Uterus (tissue), 4 donors: ENCODE measurements around the gene CRADD. TPM values are rescaled to one million over a fixed set of nuclear protein-coding genes. Genes with fewer than 3 reads are reported as not detected.
A peak's percentile ranks its signal among the peaks of the same experiment; 100 is the strongest.

Source experiments
- DNase-seq, 2 donors: peaks; one replicate each; pipeline ENCODE4 v3.0.0-alpha.2; 2019 to 2020
- H3K27ac ChIP-seq, 2 donors: fragments of 200-600 bp; sonication (generic); 1 replicate in 1 of 2; 2 replicates in 1 of 2; pipeline ENCODE4 v1.5.1; 2016 to 2018
- H3K27me3 ChIP-seq, 2 donors: fragments of 200-600 bp; sonication (generic); one replicate each; pipeline ENCODE4 v1.5.1; 2018 to 2019; ENCODE audit warnings: control low read depth in 1 of 2
- H3K36me3 ChIP-seq, 2 donors: fragments of 200-600 bp; sonication (generic); one replicate each; pipeline ENCODE4 v1.5.1; 2019; ENCODE audit warnings: control low read depth in 1 of 2
- H3K4me1 ChIP-seq, 2 donors: fragments of 200-600 bp; sonication (generic); one replicate each; pipeline ENCODE4 v1.5.1; 2018 to 2019; ENCODE audit warnings: control low read depth in 1 of 2
- H3K4me3 ChIP-seq, 2 donors: fragments of 200-600 bp; sonication (generic); 1 replicate in 1 of 2; 2 replicates in 1 of 2; pipeline ENCODE4 v1.5.1; 2018 to 2019; ENCODE audit warnings: mild to moderate bottlenecking in 1 of 2
- H3K9me3 ChIP-seq, 2 donors: fragments of 200-600 bp; sonication (generic); one replicate each; pipeline ENCODE4 v1.5.1; 2019; ENCODE audit warnings: control low read depth in 1 of 2
- POLR2A ChIP-seq, 2 donors: fragments of 450-650 bp; IDR thresholded peaks; one replicate each; pipeline ENCODE4 v1.6.1; 2016; ENCODE audit warnings: antibody characterized with exemption in 2 of 2, mild to moderate bottlenecking in 1 of 2, moderate library complexity in 1 of 2
- intact Hi-C: fragments of 100-400 bp; cut with DNase I; formaldehyde crosslinking; loops from one replicate; pipeline ENCODE4 v1.15.1; 2023; ENCODE audit warnings: low total_unique reads
- total RNA-seq, 4 donors: library from RNA; depleted of rRNA in 3 of 4; stranded (reverse); fragments of >200 nt in 3 of 4; gene quantifications; one replicate each; pipeline versions ENCODE4 v1.1.0 to v1.2.4, GENCODE V29; 2014 to 2023
- TF ChIP-seq, protein P1 (sequence below), 4 experiments: fragments of 200-600 bp in 2 of 4; fragments of 450-650 bp in 2 of 4; sonication (generic) in 2 of 4; IDR thresholded peaks; one replicate each; pipeline ENCODE4 v1.5.1; 2016 to 2019; ENCODE audit warnings: antibody characterized with exemption in 4 of 4, mild to moderate bottlenecking in 2 of 4, moderate library complexity in 1 of 4
- donor health status: DM: yes; HTN: yes; CAD: no.

CRADD gene
- total RNA-seq, 4 donors from 2014 or later: 26.4 to 105 (median 49.2) TPM

DNA sequence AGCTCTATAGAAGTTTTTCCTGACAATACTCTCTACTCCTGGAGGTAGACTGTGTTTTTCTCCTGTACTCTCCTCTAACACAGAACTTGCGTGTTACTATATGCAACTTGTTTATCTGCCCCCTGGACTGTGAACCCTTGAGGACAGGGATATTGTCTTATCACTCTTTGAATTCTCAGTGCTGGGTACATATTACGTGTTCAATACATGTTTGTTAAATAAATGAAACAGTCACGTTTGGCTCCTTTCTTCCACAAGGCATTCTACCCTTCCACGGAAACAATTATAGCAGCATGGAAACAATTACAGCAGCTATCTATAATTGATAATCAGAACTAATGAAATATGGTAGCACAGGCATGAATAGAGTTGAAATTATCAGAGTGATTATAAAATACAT lies 50.7 kb downstream of the CRADD start:
- Histone ChIP-seq H3K9me3 (no peaks in the 10 kb centered on the region), H3K4me3 (no peak overlapping the region)

DNA sequence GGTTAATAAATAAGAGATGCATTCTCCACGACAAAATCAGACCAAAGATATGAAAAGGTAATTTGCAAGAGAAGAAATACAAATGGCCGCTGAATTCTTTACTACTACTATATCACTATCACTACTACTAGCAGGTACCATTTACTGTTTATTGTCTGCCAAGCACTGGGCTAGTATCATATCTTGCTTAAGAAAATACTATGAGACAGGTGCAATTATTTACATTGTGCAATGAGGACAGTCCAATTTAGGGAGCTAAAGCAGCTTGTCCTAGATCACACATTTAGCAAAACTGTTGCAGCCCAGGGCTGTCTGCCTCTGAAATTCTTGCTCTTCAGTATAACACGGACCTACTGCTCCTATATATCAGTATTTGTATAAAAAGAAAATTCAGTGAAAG lies 52.8 kb downstream of the CRADD start:
- Histone ChIP-seq H3K4me3 (no peak overlapping the region), H3K27me3 (no peaks in the 10 kb centered on the region), H3K36me3 (no peaks in the 10 kb centered on the region), H3K9me3 (no peaks in the 10 kb centered on the region), H3K27ac (no peak overlapping the region), H3K4me1 (peaks cover 0 to 6% of the 10 kb centered on the region in 2 donors)
- no peak for DNase-seq
- TF ChIP-seq, protein P1, sequence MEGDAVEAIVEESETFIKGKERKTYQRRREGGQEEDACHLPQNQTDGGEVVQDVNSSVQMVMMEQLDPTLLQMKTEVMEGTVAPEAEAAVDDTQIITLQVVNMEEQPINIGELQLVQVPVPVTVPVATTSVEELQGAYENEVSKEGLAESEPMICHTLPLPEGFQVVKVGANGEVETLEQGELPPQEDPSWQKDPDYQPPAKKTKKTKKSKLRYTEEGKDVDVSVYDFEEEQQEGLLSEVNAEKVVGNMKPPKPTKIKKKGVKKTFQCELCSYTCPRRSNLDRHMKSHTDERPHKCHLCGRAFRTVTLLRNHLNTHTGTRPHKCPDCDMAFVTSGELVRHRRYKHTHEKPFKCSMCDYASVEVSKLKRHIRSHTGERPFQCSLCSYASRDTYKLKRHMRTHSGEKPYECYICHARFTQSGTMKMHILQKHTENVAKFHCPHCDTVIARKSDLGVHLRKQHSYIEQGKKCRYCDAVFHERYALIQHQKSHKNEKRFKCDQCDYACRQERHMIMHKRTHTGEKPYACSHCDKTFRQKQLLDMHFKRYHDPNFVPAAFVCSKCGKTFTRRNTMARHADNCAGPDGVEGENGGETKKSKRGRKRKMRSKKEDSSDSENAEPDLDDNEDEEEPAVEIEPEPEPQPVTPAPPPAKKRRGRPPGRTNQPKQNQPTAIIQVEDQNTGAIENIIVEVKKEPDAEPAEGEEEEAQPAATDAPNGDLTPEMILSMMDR (IDR thresholded peaks at IDR 0.05): no peak
- no peak for TF ChIP-seq POLR2A (IDR thresholded peaks at IDR 0.05)
- intact Hi-C loops: no loop called here

More for the DNA sequence above, 50.7 kb downstream of the CRADD start:
- Histone ChIP-seq H3K36me3 (no peaks in the 10 kb centered on the region), H3K27ac (peak overlapping the region; percentile 84 to 90), H3K27me3 (no peaks in the 10 kb centered on the region), H3K4me1 (peaks cover 0 to 6% of the 10 kb centered on the region in 2 donors)
- intact Hi-C loops: no loop called here
- TF ChIP-seq, protein P1 (IDR thresholded peaks at IDR 0.05): no peak
- no peak for TF ChIP-seq POLR2A (IDR thresholded peaks at IDR 0.05)
- no peak for DNase-seq

DNA sequence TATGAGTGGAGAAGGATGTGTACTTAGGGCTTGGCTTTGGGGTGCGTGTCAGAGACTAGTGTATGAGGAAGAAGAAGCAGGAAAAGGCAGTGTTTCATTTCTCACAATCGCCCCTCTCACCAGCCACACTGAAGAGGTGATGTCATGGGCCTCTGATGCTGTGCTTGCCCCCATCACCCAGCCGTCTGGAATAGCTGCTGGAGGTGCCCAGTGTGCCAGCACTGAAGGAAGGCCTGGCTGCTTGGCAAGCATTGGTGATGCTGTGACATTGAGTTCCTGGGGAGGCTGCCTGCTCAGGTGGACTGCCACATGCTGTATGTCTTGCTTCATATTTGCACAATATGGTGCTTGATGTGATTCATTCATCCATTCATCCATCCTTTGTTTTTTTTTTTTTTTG lies 56.2 kb downstream of the CRADD start:
- DNase-seq: no peak
- no peak for TF ChIP-seq POLR2A (IDR thresholded peaks at IDR 0.05)
- TF ChIP-seq, protein P1 (IDR thresholded peaks at IDR 0.05): no peak
- H3K36me3 ChIP-seq: no peaks in the 10 kb centered on the region
- H3K4me3 ChIP-seq: no peak overlapping the region
- intact Hi-C loops: no loop called here
- H3K9me3 ChIP-seq: no peaks in the 10 kb centered on the region
- no peak overlapping the region for H3K27ac ChIP-seq
- H3K27me3 ChIP-seq: no peaks in the 10 kb centered on the region
- H3K4me1 ChIP-seq: peaks cover 0 to 3% of the 10 kb centered on the region in 2 donors

DNA sequence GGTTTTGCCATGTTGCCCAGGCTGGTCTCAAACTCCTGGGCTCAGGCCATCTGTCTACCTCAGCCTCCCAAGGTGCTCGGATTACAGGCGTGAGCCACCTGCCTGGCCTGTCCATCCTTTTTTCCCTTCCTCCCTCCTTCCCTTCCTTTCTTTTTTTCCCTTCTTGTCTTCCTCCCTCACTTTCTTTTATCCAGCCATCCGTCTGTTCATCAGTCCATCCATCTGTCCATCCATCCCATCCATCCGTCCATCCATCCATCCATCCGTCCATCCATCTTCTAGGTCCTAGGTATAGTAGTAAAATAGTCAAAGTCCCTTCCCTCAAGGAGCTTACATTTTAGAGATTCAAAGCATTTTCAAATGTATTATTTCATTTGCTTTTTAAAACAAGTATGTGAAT lies 56.8 kb downstream of the CRADD start:
- Histone ChIP-seq H3K27me3 (no peaks in the 10 kb centered on the region), H3K4me1 (peaks cover 0 to 3% of the 10 kb centered on the region in 2 donors), H3K9me3 (no peaks in the 10 kb centered on the region), H3K36me3 (no peaks in the 10 kb centered on the region), H3K4me3 (no peak overlapping the region), H3K27ac (no peak overlapping the region)
- intact Hi-C loops: no loop called here
- TF ChIP-seq POLR2A (IDR thresholded peaks at IDR 0.05): no peak
- TF ChIP-seq, protein P1 (IDR thresholded peaks at IDR 0.05): no peak
- no peak for DNase-seq

DNA sequence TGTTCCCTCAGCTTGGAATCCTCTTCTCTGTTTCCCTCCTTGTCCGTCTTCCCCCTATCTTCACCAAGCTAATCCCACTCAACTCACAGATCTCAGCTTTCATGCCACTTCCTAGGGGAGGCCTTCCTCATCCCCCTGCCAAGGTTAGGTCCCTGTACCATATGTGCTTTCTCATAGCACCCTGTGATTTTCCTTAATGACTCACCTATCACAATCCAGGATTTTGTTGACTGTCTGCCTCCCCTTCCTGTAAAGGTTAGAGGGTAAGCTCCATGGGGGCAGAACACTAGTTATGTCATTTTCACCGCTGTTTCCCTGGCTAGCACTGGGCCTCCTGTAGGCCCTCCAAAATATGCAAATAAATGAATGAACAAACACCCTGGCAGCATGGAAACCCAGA lies 57.6 kb downstream of the CRADD start:
- Histone ChIP-seq H3K4me3 (no peak overlapping the region), H3K9me3 (no peaks in the 10 kb centered on the region), H3K27me3 (no peaks in the 10 kb centered on the region), H3K36me3 (no peaks in the 10 kb centered on the region), H3K4me1 (peaks cover 0 to 3% of the 10 kb centered on the region in 2 donors), H3K27ac (peak overlapping the region in 1 of 2 donors; percentile 99)
- DNase-seq: no peak
- no peak for TF ChIP-seq POLR2A (IDR thresholded peaks at IDR 0.05)
- TF ChIP-seq, protein P1 (IDR thresholded peaks at IDR 0.05): no peak
- intact Hi-C loops: loop anchor here (5.0 kb wide), 1 partner anchor 142 kb away; no protein-coding TSS in a partner anchor
